ENCODE results near the gene VWF. TPM values are rescaled to one million over a fixed set of nuclear protein-coding genes. Genes with fewer than 3 reads are reported as not detected.

VWF gene
- total and polyA plus RNA-seq, 2 donors (not counting 1 experiment from before 2014, with no cell fraction given) = not detected

- ChIA-PET POLR2A (no interaction called here), CTCF (no interaction called here)
- Histone ChIP-seq H2AFZ (ENCODE audit: insufficient read depth, low read depth, low read length, poor library complexity, severe bottlenecking) (no peak overlapping the region), H3K9ac (ENCODE audit: low read length) (no peak overlapping the region), H3K4me1 (ENCODE audit: control insufficient read depth in 2 of 2, insufficient read depth in 2 of 2, low read length in 2 of 2) (no peaks in the 10 kb centered on the region), H3K4me3 (ENCODE audit: control extremely low read depth in 1 of 5, extremely low read depth in 1 of 5, insufficient read depth in 1 of 5, low read depth in 2 of 5, low read length in 4 of 5) (no peak overlapping the region), H3K27ac (ENCODE audit: low read length in 2 of 2) (no peak overlapping the region), H3K9me3 (ENCODE audit: control extremely low read depth in 1 of 3, control insufficient read depth in 2 of 3, insufficient read depth in 1 of 3, low read length in 2 of 3) (peaks cover 0 to 2% (median 0%) of the 10 kb centered on the region in 3 donors), H3K79me2 (ENCODE audit: control insufficient read depth, insufficient read depth, low read length) (no peaks in the 10 kb centered on the region), H3K36me3 (replicated peaks in 1 of 2; ENCODE audit: control extremely low read depth in 1 of 2, control insufficient read depth in 1 of 2, extremely low read depth in 1 of 2, insufficient read depth in 2 of 2, low read length in 1 of 2) (no peaks in the 10 kb centered on the region), H4K20me1 (ENCODE audit: control insufficient read depth, insufficient read depth, low read length, poor library complexity, severe bottlenecking) (no peaks in the 10 kb centered on the region), H3K27me3 (replicated peaks in 1 of 4; ENCODE audit: control extremely low read depth in 1 of 4, control insufficient read depth in 3 of 4, insufficient read depth in 4 of 4, low read length in 3 of 4) (peaks cover 0 to 4% (median 1%) of the 10 kb centered on the region in 4 experiments), H3K4me2 (replicated peaks; ENCODE audit: low read depth, low read length, poor library complexity, severe bottlenecking) (no peak overlapping the region)
- TF ChIP-seq, protein P1, sequence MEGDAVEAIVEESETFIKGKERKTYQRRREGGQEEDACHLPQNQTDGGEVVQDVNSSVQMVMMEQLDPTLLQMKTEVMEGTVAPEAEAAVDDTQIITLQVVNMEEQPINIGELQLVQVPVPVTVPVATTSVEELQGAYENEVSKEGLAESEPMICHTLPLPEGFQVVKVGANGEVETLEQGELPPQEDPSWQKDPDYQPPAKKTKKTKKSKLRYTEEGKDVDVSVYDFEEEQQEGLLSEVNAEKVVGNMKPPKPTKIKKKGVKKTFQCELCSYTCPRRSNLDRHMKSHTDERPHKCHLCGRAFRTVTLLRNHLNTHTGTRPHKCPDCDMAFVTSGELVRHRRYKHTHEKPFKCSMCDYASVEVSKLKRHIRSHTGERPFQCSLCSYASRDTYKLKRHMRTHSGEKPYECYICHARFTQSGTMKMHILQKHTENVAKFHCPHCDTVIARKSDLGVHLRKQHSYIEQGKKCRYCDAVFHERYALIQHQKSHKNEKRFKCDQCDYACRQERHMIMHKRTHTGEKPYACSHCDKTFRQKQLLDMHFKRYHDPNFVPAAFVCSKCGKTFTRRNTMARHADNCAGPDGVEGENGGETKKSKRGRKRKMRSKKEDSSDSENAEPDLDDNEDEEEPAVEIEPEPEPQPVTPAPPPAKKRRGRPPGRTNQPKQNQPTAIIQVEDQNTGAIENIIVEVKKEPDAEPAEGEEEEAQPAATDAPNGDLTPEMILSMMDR (IDR thresholded peaks at IDR 0.05) = no peak
- TF ChIP-seq EZH2 (IDR thresholded peaks at IDR 0.05; ENCODE audit: borderline replicate concordance, insufficient read depth, low read depth, low read length, poor library complexity, severe bottlenecking) = no peak
- intact Hi-C loops (cut with micrococcal nuclease) = no loop called here
- WGBS (ENCODE audit: insufficient coverage) = 40% methylated on average over 10 of the region's 10 CpGs
- Mint-ChIP-seq H3K4me1 (no peaks in the 10 kb centered on the region), H3K4me3 (no peak overlapping the region), H3K27ac (no peak overlapping the region), H3K9me3 (ENCODE audit: insufficient read depth) (no peaks in the 10 kb centered on the region), H3K27me3 (peaks cover 21% of the 10 kb centered on the region)
- DNase-seq (no peak), ATAC-seq (ENCODE audit: low read depth) (no peak)
Observed at GRCh38 chr12:5907807-5908206, 216.7 kb downstream of the VWF start.

GRCh38 chr12:5905757-5906156, 218.7 kb downstream of the VWF start:
- intact Hi-C loops (cut with micrococcal nuclease) = no loop called here
- no peak overlapping the region for H3K4me3 Mint-ChIP-seq
- DNase-seq (no peak), ATAC-seq (ENCODE audit: low read depth) (no peak)
- no peaks in the 10 kb centered on the region for H3K4me1 ChIP-seq (ENCODE audit: control insufficient read depth in 2 of 2, insufficient read depth in 2 of 2, low read length in 2 of 2)
- H3K27me3 ChIP-seq (replicated peaks in 1 of 4; ENCODE audit: control extremely low read depth in 1 of 4, control insufficient read depth in 3 of 4, insufficient read depth in 4 of 4, low read length in 3 of 4) = peaks cover 0 to 4% (median under 1%) of the 10 kb centered on the region in 4 experiments
- H3K27ac ChIP-seq (ENCODE audit: low read length in 2 of 2) = no peak overlapping the region
- H3K79me2 ChIP-seq (ENCODE audit: control insufficient read depth, insufficient read depth, low read length) = no peaks in the 10 kb centered on the region
- no peak overlapping the region for H3K9ac ChIP-seq (ENCODE audit: low read length)
- H3K4me2 ChIP-seq (replicated peaks; ENCODE audit: low read depth, low read length, poor library complexity, severe bottlenecking) = no peak overlapping the region
- peaks cover 16% of the 10 kb centered on the region for H3K27me3 Mint-ChIP-seq
- no peak overlapping the region for H3K4me3 ChIP-seq (ENCODE audit: control extremely low read depth in 1 of 5, extremely low read depth in 1 of 5, insufficient read depth in 1 of 5, low read depth in 2 of 5, low read length in 4 of 5)
- no peaks in the 10 kb centered on the region for H3K9me3 Mint-ChIP-seq (ENCODE audit: insufficient read depth)
- ChIA-PET POLR2A (interaction anchor here (0.7 kb wide), 1 partner anchor 30 kb away, joined by 4 read pairs; no protein-coding TSS in a partner anchor), CTCF (no interaction called here)
- no peaks in the 10 kb centered on the region for H3K36me3 ChIP-seq (replicated peaks in 1 of 2; ENCODE audit: control extremely low read depth in 1 of 2, control insufficient read depth in 1 of 2, extremely low read depth in 1 of 2, insufficient read depth in 2 of 2, low read length in 1 of 2)
- no peak overlapping the region for H3K27ac Mint-ChIP-seq
- TF ChIP-seq, protein P1 (IDR thresholded peaks at IDR 0.05) = no peak
- no peak for TF ChIP-seq EZH2 (IDR thresholded peaks at IDR 0.05; ENCODE audit: borderline replicate concordance, insufficient read depth, low read depth, low read length, poor library complexity, severe bottlenecking)
- H4K20me1 ChIP-seq (ENCODE audit: control insufficient read depth, insufficient read depth, low read length, poor library complexity, severe bottlenecking) = no peaks in the 10 kb centered on the region
- H3K4me1 Mint-ChIP-seq = no peaks in the 10 kb centered on the region
- peaks cover 0 to 2% (median 0%) of the 10 kb centered on the region in 3 donors for H3K9me3 ChIP-seq (ENCODE audit: control extremely low read depth in 1 of 3, control insufficient read depth in 2 of 3, insufficient read depth in 1 of 3, low read length in 2 of 3)
- no peak overlapping the region for H2AFZ ChIP-seq (ENCODE audit: insufficient read depth, low read depth, low read length, poor library complexity, severe bottlenecking)
- 100% methylated on average over 1 of the region's 4 CpGs for WGBS (ENCODE audit: insufficient coverage)
